Osteoblast (primary cell): Measurements from ENCODE around the gene SLC1A3. TPM values are rescaled to one million over a fixed set of nuclear protein-coding genes. Genes with fewer than 3 reads are reported as not detected.
A peak's percentile ranks its signal among the peaks of the same experiment; 100 is the strongest.

Source experiments
- DNase-seq: peaks from one replicate; pipeline ENCODE4 v3.0.0; 2011; ENCODE audit warnings: low spot score, mixed read lengths; ENCODE audit not compliant: insufficient read length; ENCODE audit errors: missing footprints
- H2AFZ ChIP-seq: 2 replicates; pipeline ENCODE4 v1.6.0; 2011; ENCODE audit warnings: mild to moderate bottlenecking, low read length
- H3K27ac ChIP-seq: 2 replicates; pipeline ENCODE4 v1.5.1; 2011; ENCODE audit warnings: mild to moderate bottlenecking, low read depth, low read length, moderate library complexity
- H3K27me3 ChIP-seq: 2 replicates; pipeline ENCODE4 v1.6.0; 2012; ENCODE audit warnings: mild to moderate bottlenecking, control low read depth, inconsistent platforms, low read length, moderate library complexity; ENCODE audit not compliant: insufficient read depth
- H3K36me3 ChIP-seq: 2 replicates; pipeline ENCODE4 v1.5.1; 2011; ENCODE audit warnings: mild to moderate bottlenecking, low read length, control low read depth, moderate library complexity; ENCODE audit not compliant: insufficient read depth
- H3K4me1 ChIP-seq: 2 replicates; pipeline ENCODE4 v1.5.1; 2011; ENCODE audit warnings: mild to moderate bottlenecking, low read length, control low read depth, moderate library complexity; ENCODE audit not compliant: insufficient read depth
- H3K4me2 ChIP-seq: 2 replicates; pipeline ENCODE4 v1.6.0; 2011; ENCODE audit warnings: mild to moderate bottlenecking, low read length; ENCODE audit not compliant: insufficient read depth
- H3K4me3 ChIP-seq: fragments of 200-600 bp; sonication (generic); 3 replicates; pipeline ENCODE4 v1.5.1; 2012; ENCODE audit warnings: mild to moderate bottlenecking, low read length, inconsistent platforms; ENCODE audit not compliant: insufficient read depth
- H3K79me2 ChIP-seq: 2 replicates; pipeline ENCODE4 v1.6.0; 2012; ENCODE audit warnings: mild to moderate bottlenecking, low read length, control low read depth, inconsistent platforms; ENCODE audit not compliant: insufficient read depth
- H3K9me3 ChIP-seq: 2 replicates; pipeline ENCODE4 v1.5.1; 2011; ENCODE audit warnings: low read depth, low read length, control low read depth
- H4K20me1 ChIP-seq: 2 replicates; pipeline ENCODE4 v1.6.0; 2012; ENCODE audit warnings: mild to moderate bottlenecking, low read length, control low read depth; ENCODE audit not compliant: insufficient read depth
- total RNA-seq: library from RNA; depleted of rRNA; stranded (reverse); fragments of >200 nt; gene quantifications from 2 replicates; pipeline ENCODE4 v1.2.3, GENCODE V29; 2012
- TF ChIP-seq, protein P1 (sequence below): IDR thresholded peaks from 2 replicates; pipeline ENCODE4 v1.5.1; 2011; ENCODE audit warnings: mild to moderate bottlenecking, low read depth, low read length, moderate library complexity; ENCODE audit errors: extremely low read depth

The SLC1A3 gene
- total RNA-seq, 1 donor: 45.2 TPM

DNA sequence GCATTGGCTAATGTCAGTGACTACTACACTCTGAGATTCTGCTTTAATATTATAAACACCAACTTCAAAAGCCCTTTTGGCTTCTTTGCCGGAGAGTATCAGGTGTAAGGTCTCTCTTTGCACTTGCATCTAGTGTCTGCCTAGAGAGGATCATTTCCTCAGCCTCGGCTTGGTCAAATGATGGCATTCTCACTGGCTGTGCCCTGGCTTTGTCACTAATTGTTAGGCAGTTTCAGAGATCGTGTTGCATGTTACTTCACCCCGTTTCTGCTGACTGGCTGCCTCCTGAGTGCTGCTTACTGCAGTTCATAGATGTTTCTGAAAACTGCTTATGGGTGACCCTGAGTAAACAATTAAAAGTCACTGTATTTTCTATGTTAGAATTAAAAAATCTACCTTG is 48.8 kb downstream of the SLC1A3 start:
- H3K4me2 ChIP-seq: peak overlapping the region; percentile 19
- H3K4me1 ChIP-seq: peaks cover 36% of the 10 kb centered on the region
- DNase-seq: no peak
- no peaks in the 10 kb centered on the region for H3K36me3 ChIP-seq
- TF ChIP-seq, protein P1, sequence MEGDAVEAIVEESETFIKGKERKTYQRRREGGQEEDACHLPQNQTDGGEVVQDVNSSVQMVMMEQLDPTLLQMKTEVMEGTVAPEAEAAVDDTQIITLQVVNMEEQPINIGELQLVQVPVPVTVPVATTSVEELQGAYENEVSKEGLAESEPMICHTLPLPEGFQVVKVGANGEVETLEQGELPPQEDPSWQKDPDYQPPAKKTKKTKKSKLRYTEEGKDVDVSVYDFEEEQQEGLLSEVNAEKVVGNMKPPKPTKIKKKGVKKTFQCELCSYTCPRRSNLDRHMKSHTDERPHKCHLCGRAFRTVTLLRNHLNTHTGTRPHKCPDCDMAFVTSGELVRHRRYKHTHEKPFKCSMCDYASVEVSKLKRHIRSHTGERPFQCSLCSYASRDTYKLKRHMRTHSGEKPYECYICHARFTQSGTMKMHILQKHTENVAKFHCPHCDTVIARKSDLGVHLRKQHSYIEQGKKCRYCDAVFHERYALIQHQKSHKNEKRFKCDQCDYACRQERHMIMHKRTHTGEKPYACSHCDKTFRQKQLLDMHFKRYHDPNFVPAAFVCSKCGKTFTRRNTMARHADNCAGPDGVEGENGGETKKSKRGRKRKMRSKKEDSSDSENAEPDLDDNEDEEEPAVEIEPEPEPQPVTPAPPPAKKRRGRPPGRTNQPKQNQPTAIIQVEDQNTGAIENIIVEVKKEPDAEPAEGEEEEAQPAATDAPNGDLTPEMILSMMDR: no peak
- H3K4me3 ChIP-seq: no peak overlapping the region
- no peaks in the 10 kb centered on the region for H3K79me2 ChIP-seq
- H3K27me3 ChIP-seq: no peaks in the 10 kb centered on the region
- H3K9me3 ChIP-seq: no peaks in the 10 kb centered on the region
- H4K20me1 ChIP-seq: no peaks in the 10 kb centered on the region
- H3K27ac ChIP-seq: no peak overlapping the region
- H2AFZ ChIP-seq: peak overlapping the region; percentile 24

DNA sequence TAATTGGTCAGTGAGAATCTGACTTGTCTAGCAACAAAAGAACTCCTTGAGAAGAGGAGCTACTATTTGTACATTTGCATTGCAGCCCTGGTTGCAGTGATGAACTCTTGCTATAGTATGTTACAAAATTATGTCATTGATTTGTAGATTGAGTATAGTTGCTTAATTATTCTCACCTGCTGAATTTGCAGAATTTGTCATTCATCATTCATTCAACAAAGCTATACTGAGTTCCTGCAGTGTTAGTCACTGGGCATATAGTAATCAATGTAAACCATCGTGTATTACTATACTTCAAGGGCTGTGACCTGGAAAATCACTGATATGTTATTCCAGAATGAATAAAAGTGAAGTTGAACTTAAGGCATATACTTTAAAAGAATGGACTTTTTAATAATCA is 50.1 kb downstream of the SLC1A3 start:
- H3K4me2 ChIP-seq: no peak overlapping the region
- TF ChIP-seq, protein P1: no peak
- H3K4me1 ChIP-seq: peaks cover 34% of the 10 kb centered on the region

DNA sequence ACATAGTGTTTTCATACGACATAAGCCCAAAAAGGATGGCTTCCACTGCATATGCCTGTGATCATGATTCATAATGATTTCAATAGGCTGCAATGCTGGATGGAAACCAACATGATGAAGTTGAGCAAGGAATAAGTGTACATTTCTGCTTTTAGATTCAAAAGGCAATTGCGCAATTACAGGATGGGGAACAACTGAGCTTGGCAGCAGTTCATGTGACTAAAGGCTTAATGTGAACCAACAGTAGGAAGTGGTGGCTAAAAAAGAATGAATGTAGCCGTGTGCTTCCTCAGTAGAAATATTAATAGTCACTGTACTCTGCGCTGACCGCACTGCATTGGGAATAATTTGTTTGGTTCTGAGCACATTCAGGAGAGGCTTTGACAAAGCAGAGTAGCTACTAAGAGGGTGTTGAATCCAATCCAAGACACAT is 51.2 kb downstream of the SLC1A3 start:
- TF ChIP-seq, protein P1: no peak
- H2AFZ ChIP-seq: peak overlapping the region; percentile 71
- H3K79me2 ChIP-seq: no peaks in the 10 kb centered on the region
- no peaks in the 10 kb centered on the region for H3K9me3 ChIP-seq
- H3K27me3 ChIP-seq: no peaks in the 10 kb centered on the region
- peak; percentile 92 for DNase-seq
- peak overlapping the region; percentile 86 for H3K27ac ChIP-seq
- peaks cover 30% of the 10 kb centered on the region for H3K4me1 ChIP-seq
- H4K20me1 ChIP-seq: no peaks in the 10 kb centered on the region
- peak overlapping the region; percentile 62 for H3K4me2 ChIP-seq
- no peaks in the 10 kb centered on the region for H3K36me3 ChIP-seq
- H3K4me3 ChIP-seq: peak overlapping the region; percentile 41

More for the DNA sequence above, 50.1 kb downstream of the SLC1A3 start:
- H3K27ac ChIP-seq: no peak overlapping the region
- H3K9me3 ChIP-seq: no peaks in the 10 kb centered on the region
- no peaks in the 10 kb centered on the region for H3K79me2 ChIP-seq
- H4K20me1 ChIP-seq: no peaks in the 10 kb centered on the region
- no peak for DNase-seq
- no peaks in the 10 kb centered on the region for H3K27me3 ChIP-seq
- no peaks in the 10 kb centered on the region for H3K36me3 ChIP-seq
- no peak overlapping the region for H2AFZ ChIP-seq
- H3K4me3 ChIP-seq: no peak overlapping the region

DNA sequence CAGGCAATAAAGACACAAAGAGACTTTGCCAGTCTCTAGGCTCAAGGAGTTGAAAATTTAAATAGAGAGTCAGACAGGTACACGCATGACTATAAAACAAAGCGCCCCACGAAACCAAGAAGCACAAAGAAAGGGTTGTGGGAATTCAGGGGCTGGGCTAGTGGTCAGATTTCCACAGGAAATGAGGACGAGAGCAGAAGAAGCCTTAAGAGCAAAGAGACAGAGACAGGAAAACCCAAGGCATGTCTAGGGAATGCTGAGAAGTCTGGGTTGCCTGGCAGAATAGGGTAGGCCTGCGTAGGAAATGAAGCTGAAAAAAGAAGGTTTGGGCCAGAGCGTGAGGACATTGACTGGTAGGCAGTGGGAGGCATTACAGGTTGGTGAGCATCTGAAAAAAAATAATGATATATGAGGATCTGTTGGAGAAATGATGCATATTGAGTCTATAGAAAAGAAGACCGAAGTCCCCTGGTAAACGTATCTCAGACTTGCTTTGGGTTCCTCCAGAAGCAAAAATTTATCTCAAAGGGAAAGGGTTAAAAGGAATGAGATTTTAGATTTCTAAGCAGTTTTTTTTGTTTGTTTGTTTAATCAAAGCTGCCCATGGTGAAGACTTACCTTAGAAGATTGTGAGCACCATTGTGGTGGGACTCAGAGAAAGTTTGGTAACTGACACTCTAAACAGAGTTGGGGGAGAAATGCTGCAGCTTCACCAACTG is 51.8 kb downstream of the SLC1A3 start:
- no peaks in the 10 kb centered on the region for H3K9me3 ChIP-seq
- H3K79me2 ChIP-seq: no peaks in the 10 kb centered on the region
- no peaks in the 10 kb centered on the region for H3K27me3 ChIP-seq
- no peaks in the 10 kb centered on the region for H3K36me3 ChIP-seq
- peak overlapping the region; percentile 71 for H2AFZ ChIP-seq
- no peak for DNase-seq
- peak overlapping the region; percentile 86 for H3K27ac ChIP-seq
- TF ChIP-seq, protein P1: no peak
- H3K4me3 ChIP-seq: peak overlapping the region; percentile 41
- H3K4me1 ChIP-seq: peaks cover 30% of the 10 kb centered on the region
- no peaks in the 10 kb centered on the region for H4K20me1 ChIP-seq
- H3K4me2 ChIP-seq: peak overlapping the region; percentile 62
